DMS114 treated with DMSO at 0.1 percent for 48 hours (cell line): Measurements from ENCODE around the gene C1orf94.
"Not testable (repeated sequence)": the region's sequence is repeated elsewhere in the genome, so short reads cannot be mapped to it uniquely, and the experiment has no call there.

Experiments used
- DNase-seq: peaks from one replicate; lab custom pipeline; 2025; ENCODE audit not compliant: unreplicated experiment; lab: John Stamatoyannopoulos, UW

C1orf94 gene

DNA sequence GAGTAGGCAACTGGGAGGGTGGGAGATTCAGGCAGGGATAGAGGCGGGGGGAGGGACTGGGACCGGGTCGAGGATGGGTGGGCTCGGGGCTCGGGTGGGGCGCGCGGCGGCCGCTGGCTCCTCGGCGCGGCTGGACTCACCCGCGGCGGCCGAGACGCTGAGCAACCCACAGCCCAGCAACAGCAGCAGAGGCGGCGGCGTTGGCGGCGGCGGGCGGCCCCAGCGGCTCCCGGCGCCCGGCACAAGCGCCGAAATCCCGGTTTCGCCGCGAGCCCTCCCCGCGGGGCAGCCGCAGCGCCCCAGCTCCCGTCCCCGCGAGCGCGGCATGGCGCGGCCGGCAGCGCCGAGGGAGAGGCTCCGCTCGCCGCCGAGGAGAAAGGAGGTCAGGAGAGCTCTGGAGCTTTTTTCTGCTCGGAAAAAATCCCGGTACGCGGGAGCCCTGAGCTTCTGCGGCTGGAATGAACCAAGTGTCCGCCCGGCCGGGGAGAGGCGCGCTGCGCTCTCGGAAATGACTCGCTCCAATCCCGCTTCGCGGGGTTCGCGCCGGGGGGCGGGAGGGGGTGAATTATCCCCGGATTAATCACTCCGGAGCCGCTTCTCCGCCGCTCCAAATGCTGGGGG, 11.8 kb upstream of the C1orf94 start, which contains the start of gene CSMD2:
Gene CSMD2 (minus strand): TSS at position 460 of the 621 bp plus-strand sequence. CDS start 133 bp downstream, at position 327.
- no peak for DNase-seq

DNA sequence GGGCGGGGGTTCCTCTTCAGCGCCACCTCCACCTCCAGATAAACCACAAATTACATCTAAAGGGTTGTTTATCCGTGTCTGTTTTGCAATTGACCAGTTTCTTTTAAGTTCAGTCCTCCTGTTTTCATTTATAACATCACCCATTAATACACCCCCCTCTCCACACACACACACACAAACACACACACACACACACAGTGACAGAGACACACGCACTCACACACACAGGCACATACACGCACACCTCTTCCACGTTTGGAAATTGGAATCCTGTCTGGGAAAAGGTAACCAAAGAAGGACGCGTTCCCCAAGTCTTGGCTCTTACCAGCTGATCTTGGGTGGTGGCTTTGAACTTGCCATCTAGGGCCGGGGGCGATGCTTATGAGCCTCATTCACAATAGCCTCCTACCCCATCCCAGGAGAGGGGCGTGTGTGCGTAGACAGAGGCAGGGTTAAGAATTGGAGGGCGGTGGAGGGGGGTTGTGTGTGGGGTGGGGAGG, 11.2 kb upstream of the C1orf94 start:
- DNase-seq, result no peak

DNA sequence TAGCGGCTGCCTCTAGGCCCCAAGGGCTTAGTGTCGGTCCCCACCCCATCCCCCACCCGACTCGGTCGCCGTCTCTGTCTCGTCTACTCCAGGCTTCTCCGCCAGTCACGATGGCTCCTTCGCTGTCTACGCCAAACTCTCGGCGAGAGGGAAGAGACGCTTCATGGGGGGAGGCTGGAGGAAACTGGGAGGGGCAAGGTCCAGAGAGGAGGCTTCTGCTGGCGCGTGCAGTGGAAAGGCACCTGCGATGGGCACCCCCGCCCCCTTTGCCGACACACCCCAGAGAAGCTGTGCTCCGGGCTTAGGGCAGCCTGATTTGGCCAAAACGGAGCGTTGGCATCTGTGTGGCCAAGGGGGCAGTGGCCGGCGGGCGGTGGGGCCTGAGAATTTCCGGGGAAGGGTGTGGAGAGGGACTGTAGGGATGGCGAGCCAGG, 10.5 kb upstream of the C1orf94 start:
- no peak for DNase-seq

DNA sequence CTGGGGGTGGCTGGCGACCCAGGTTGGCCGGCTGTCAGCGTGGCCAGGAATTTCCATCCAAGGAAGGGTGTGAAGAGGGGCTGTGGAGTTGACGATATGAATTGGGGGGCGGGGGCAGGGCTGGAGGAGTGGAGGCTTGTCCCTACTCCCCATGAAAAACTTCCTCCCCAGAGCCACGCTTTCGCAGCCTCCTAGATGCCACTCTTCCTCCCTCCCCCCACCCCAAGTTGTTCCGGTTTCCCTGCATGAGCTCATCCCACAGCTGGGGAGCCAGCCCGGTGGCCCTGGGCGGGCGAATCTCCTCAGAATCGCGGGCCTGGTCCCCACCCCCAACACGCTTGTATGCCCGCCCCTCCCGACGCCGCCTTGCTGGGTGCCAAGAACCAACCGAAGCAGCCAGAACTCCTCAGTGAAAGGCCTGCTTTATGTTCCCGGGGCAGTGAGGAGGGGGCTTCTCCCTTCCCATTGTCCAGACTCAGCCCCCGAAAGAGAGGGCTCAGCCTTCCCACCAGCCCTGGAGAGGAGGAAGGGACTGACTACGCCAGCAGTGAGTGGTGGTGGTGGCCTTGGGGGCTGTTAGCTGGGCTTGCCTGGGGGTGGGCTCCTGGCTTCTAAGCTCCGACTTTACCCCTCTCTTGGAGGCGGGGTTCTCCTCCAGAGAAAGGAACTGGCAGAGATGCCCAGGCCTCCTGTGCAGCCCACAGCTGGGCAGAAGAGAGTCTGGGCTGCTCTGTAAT, 9.9 kb upstream of the C1orf94 start:
- no peak for DNase-seq

DNA sequence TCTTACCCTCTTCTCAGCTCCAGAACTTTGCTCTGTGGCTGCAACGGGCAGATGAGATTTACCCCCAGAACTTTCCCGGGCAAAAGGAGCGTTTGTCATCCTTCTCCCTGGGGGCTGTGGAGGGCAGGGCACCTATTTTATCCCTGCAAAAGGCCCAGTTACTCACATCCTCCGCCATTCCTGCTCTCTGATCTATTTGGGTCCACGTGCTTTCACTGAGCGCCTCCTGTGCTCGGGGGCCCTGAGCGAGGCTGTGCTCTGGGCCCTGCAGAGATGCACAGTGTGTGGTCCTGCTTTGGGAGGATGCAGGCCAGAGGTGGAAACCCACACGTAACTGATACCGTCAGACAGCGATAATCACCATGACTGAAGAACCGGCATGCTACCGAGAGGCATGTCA, 9.3 kb upstream of the C1orf94 start:
- DNase-seq, result no peak

DNA sequence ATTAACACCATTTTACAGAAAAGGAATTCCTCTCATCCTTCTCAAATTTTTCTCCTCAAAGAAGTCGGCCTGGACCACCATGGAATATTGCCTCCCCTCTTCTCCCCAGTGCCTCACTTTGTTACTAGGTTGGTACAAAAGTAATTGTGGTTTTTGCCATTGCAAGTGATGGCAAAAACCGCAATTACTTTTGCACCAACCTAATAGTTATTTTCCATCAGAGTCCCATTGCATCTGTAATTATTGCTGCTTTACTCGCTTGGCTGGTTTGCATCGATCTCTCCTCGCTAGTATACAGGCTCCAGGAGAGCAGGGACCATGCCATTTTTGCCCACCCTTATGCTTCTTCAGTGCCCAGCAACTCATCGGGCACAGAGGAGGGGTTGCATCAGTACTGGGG, 963 bp upstream of the C1orf94 start:
- DNase-seq, result no peak

DNA sequence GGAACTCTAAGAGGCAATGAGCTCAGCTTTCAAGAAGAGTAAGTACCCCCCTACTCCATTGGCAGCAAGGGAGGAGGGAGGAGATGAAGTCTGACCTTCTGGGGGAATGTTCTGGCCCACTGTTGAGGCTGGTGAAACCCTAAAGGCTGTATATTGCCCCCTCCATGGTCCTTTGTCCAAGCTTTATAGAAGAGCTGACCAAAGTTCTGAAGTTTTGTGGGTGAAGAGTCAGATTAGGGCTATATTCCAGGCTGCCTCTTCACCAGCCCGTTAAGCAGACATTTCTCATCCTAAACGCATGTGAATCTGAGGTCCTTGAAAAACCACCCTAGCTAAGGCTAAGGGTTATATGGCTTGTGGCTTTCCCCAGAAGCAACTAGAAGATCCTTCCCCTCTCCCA, 1.4 kb downstream of the C1orf94 start:
- no peak for DNase-seq

DNA sequence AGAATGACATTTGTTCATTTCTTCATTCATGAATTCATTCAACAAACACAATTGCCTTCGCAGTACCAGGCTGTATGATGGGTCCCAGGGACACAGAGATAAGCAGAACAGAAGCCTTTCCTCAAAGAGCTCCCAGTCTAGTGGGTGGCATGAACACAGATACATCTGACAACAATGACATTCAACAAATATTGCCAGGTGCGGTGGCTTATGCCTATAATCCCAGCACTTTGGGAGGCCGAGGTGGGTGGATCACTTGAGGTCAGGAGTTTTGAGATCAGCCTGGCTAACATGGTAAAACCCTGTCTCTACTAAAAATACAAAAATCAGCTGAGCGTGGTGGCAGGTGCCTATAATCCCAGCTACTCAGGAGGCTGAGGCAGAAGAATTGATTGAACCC, 6.7 kb downstream of the C1orf94 start:
- not testable (repeated sequence) for DNase-seq

DNA sequence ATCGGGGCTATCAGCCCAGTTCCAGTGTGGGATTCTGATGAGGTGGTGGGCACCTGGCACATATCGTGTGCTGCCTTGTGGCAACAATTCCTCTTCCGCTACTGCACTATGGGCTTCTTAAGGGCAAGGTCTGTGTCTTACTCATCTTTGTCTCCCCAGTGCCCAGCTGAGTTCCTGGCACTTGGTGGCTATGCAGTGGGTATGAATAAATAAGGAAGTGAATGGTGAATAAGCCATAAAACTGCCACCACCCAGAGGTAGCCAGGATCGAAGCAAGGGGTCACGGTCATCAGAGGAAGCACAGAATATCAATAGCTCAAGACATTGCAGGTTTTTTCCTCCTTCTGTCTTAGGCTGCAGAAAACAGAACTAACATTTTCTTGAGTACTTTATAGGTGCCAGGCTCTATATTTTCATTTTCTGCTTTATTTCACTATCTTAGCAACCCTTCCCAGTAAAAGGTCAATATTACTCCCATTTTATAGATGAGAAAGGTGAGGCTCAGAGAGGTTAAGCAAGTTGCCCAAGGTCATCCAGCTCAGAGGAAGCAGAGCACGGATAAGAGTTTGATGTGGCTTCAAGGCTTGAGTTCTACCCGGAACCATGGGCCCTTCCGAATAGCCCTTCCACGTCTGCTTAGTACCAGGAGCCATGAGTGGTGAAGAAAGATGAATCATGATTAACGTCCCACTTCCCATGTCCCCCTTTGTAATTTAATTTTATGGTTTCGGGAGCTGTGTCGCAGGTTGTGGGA, 10.2 kb downstream of the C1orf94 start:
- DNase-seq, result no peak

DNA sequence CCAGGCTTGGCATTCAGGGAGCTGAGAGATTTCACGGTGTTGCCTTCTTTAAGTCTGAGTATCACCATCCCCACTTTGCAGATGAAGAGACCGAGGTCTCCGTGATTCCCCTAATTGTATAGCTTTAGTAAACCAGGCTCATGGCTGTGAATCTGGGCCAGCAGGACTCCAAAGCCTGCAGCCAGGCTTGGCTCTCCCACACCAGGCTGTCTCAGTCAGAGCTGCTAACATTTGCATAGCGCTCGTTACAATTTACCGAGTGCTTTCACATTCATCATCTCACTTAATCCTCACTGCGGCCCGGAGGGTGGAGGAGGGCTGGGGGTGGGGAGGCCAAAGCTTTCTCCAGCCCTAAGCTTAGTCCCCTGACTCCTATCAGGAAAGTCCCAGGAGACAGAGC, 11.7 kb downstream of the C1orf94 start:
- no peak for DNase-seq

DNA sequence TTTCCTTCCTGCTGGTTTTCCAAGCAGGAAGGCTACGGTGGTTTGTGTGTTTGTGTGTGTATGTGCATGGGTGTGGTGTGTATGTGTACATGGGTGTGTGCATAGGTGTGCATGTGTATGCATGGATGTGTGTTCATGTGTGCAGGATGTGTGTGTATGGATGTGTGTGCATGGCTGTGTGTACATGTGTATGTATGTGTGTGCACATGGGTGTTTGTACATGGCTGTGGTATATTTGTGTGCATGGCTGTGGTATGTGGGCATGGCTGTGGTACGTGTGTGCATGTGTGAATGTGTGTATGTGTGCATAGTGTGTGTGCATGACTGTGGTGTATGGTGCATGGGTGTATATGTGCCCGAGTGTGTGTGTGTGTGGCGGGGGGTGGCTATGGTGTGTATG, 12.3 kb downstream of the C1orf94 start:
- no peak for DNase-seq

DNA sequence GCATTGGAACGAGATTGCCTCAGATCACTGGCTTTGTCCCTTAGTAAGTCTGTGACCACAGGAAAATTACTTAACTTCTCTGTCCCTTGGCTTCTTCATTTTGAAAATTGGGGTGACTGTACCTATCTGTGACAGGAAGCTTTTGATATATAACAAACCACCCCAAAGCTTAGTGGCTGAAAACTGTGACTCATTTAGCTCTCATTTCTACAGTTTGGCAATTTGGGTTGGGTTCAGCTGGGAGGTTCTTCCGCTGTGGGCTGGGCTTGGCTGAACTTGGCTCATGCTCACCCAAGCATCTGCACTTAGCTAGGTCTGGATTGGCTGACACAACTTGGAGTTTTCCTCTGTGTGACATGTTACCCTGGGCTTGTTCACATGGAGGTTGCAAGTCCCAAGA, 14.0 kb downstream of the C1orf94 start:
- DNase-seq, result no peak

DNA sequence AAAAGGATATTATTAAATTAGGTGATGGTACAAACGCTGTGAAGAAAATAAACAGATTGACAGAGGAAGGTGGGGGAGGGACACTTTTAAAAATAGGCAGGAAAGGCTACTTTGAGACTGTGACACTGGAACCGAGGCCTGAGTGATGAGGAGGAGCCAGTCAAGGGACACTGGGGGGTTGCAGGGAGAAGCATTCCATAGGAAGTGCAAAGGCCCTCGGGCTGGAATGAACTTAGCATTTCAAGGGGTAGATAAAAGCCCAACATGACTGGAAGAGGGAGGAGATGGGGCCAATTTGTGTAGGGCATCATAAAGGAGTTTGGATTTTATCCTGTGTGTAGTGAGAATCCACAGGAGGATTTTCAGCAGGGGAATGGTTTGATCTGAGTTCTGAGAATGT, 15.9 kb downstream of the C1orf94 start:
- no peak for DNase-seq

DNA sequence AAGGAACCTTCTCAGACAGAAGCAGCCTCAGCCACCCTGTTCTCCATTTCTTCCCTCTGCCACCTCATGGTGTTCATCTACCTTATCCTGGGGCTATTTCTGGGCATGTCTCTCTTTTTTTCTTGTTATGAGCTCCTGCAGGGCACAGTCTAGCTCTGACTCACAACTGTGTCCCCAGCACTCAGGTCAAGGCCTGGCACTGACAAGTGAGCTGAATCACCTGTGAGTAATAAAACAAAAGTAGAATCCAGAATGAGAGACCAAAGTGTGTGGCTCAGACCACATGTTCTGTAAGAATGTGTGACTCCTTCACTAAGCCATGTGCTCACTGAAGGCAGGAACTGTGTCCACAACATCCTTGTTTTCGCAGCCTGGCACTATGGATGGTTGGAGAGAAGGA, 23.2 kb downstream of the C1orf94 start:
- DNase-seq, result no peak

DNA sequence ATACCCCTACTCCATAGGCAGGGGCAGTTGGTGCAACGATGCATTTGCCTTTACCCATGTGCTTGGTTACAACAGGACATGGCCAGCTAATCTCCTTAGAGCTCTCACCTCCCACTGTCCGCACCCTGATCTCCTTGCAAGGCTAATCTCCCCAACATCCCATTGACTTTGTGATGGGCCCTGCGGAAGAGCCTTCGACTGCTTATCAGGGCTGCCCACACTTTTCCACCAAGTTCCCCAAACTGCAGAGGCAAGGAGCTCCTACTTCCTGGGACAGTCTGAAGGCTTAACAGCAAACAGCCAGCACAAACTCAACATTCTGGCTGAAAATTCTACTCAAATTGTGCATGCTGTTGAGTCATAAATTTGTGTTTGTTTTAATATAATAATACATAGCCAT, 36.0 kb downstream of the C1orf94 start:
- no peak for DNase-seq

DNA sequence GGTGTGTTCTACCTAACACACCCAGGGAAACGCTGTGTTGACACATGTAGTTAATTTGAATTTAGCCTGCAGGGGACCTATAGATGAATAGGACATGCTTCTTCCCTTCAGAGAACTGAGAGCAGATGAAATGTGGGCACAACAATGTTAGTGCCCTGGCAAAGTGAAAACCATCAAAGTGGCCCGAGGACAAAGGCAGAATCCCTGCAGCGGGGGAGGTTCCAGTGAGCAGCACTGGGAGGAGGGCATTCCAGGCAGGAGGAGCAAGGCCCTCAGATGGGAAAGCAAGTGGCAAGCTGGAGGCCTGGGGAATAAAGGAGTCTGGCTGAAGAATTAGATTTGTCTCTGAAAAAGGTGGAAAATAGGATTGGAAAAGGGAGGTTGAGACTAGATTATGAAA, 37.2 kb downstream of the C1orf94 start:
- no peak for DNase-seq

DNA sequence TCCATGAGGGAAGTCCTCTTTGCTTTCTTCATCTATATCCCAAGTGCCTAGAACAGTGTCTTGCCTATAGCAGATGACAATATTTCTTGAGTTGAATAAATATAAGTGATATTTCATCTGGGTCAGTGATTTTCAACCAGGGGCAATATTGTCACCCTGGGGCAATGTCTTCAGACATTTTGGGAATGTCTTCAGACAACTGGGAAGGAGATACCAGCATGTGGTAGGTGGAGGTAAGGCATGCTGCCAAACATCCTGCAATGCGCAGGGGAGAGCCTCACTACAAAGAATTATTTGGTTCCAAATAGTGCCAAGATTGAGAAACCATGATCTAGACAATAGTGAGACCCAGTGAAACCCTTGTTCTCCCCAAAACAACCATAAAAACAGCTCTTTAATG, 54.7 kb downstream of the C1orf94 start:
- DNase-seq, result no peak

DNA sequence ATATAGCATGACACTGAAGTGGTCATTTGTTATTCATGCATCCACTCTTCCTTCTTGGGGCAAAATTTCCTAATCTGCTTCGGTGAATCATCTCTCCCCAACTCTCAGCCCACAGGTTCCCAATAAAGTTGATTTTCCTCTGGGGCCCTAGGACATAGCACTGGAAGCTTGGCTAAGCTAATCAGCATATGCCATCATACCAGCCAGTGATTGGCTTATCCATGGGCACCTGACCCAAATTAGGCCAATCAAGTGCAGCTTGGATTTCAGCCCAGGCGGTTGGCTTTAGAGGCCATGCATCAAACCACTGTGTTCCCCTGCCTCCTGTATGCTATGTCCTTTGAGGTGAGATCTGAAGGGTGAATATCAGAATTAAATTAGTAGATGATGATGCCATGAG, 58.9 kb downstream of the C1orf94 start:
- no peak for DNase-seq

DNA sequence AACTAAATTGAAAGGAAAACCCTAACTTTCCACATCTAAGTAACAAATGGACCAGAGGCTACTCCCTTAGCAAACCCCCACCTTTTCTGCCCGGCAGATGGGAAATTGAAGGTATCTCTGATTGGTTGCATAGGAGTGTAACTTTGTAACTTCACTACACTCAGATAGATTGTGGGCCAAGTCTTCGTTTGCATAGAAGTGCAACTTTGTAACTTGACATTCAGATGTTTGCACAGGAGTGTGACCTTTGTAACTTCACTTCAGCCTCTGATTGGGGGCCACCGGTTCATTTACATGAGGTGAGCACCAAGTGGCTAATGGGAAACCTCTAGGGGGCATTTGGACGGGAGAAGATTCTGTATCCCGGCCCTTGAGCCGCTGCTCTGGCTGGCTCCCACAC, 59.4 kb downstream of the C1orf94 start:
- DNase-seq, result no peak

DNA sequence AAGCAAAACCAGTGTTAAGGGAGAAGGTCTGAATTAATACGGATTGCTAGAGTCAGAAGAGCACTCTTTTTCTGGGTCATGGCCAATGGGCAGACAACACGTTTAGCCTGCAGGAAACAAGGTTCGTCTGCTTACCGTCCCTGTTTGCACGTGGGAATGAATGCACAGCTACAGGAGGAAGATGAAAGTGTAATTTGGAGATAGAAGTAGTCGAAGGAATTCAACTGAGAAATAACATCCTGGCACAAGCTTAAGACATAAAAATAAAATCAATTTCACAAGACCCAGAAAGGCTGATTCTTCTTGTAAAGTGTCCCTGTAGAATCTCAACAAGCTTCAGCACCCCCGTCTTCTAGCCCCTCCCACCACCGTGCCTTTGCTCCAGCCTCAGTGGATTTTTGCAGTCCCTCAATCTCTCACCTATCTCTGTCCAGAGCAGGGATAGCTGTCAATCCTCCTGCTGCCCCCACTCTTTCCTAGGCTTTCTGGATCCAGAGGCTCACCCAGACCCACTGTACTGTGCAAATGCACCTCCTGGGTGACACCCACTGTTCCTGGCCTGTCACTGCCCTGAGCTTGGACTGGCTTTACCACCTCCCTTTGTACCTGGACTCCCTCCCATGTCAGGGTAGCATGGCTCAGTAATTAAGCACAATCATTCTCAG, 60.6 kb downstream of the C1orf94 start:
- DNase-seq, result no peak

DNA sequence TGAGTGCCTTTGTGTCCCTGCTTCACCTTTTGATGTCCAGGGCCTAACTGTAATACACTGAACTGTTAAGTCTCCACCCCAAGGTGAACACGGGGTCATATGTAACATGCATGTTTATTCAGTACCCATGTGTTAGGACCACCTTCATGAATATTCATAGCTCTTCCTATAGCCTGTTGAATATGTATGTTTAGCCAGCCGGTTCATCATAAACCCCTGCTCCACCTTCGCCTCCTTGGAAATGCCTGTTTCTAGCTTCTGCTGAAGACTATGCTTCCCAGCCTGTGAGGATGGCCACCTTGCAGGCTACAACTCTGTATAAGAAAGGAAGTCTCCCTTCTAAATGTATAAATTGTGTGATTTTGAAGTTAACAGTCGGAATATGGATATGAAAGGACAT, 69.3 kb downstream of the C1orf94 start:
- DNase-seq, result no peak
